K562 (cell line): ENCODE data around the gene DNAJC1. TPM values are rescaled to one million over a fixed set of nuclear protein-coding genes. Genes with fewer than 3 reads are reported as not detected.

Source experiments
- BRD9 ChIP-seq: fragments of 450-650 bp; IDR thresholded peaks from 2 replicates; pipeline ENCODE4 v1.6.1; 2018; ENCODE audit warnings: low read depth; ENCODE audit not compliant: partially characterized antibody
- DIDO1 ChIP-seq: fragments of 450-650 bp; IDR thresholded peaks from 2 replicates; pipeline ENCODE4 v1.6.1; 2016; ENCODE audit warnings: low read depth, missing biosample characterization, missing genetic modification characterization
- EGR1 ChIP-seq: fragments of 450-650 bp; conservative IDR thresholded peaks from 2 replicates; pipeline ENCODE4 v1.6.1; 2017; ENCODE audit warnings: mild to moderate bottlenecking
- FOSL1 ChIP-seq: fragments of 200-800 bp; sonication (Bioruptor generic); conservative IDR thresholded peaks from 2 replicates; pipeline ENCODE4 v1.6.1; 2016; ENCODE audit warnings: missing genetic modification characterization, missing compliant biosample characterization
- KDM4B ChIP-seq, 2 experiments: fragments of 450-650 bp in 1 of 2; sonication (generic) in 1 of 2; IDR thresholded peaks; 2 replicates each; pipeline ENCODE4 v1.6.1; 2016 to 2017; ENCODE audit warnings: borderline replicate concordance in 2 of 2, antibody characterized with exemption in 1 of 2, low read depth in 1 of 2, mild to moderate bottlenecking in 1 of 2
- KDM5B ChIP-seq: fragments of 200-600 bp; sonication (generic); IDR thresholded peaks from 2 replicates; pipeline ENCODE4 v1.6.1; 2012; ENCODE audit warnings: low read depth, mild to moderate bottlenecking, moderate library complexity, low read length, control low read depth, inconsistent platforms; ENCODE audit not compliant: insufficient replicate concordance
- MAFG ChIP-seq: fragments of 450-650 bp; conservative IDR thresholded peaks from 2 replicates; pipeline ENCODE4 v1.6.1; 2016; ENCODE audit warnings: missing genetic modification characterization, missing compliant biosample characterization
- NFATC3 ChIP-seq: fragments of 450-650 bp; IDR thresholded peaks from 2 replicates; pipeline ENCODE4 v1.6.1; 2017; ENCODE audit warnings: mild to moderate bottlenecking
- PRDM10 ChIP-seq: fragments of 450-650 bp; IDR thresholded peaks from 2 replicates; pipeline ENCODE4 v1.6.1; 2018; ENCODE audit not compliant: partially characterized antibody
- SMAD3 ChIP-seq: fragments of 450-650 bp; formaldehyde crosslinking; conservative IDR thresholded peaks from 2 replicates; pipeline ENCODE4 v1.4.0; 2020; ENCODE audit warnings: mild to moderate bottlenecking
- SNIP1 ChIP-seq: fragments of 450-650 bp; IDR thresholded peaks from 2 replicates; pipeline ENCODE4 v1.7.1; 2017; ENCODE audit warnings: low read depth, mild to moderate bottlenecking
- TARDBP ChIP-seq: fragments of 450-650 bp; IDR thresholded peaks from 2 replicates; pipeline ENCODE4 v1.6.1; 2016
- ZNF778 ChIP-seq: fragments of 450-650 bp; formaldehyde crosslinking; IDR thresholded peaks from 2 replicates; pipeline ENCODE4 v1.4.0; 2020; ENCODE audit warnings: mild to moderate bottlenecking, moderate library complexity
- ZSCAN32 ChIP-seq: fragments of 450-650 bp; formaldehyde crosslinking; IDR thresholded peaks from 2 replicates; pipeline ENCODE4 v1.4.0; 2020; ENCODE audit warnings: mild to moderate bottlenecking, moderate library complexity
- polyA plus RNA-seq, 8 experiments: library from polyadenylated mRNA; depleted of rRNA in 4 of 8; stranded (reverse) in 5 of 8; unstranded in 3 of 8; fragments of >200 nt; fragmentation: Nextera tagmentation in 2 of 8; fragmentation: Illumina TruSeq in 1 of 8; extraction: Ambion mirVana in 2 of 8; extraction: Trizol in 1 of 8; gene quantifications; 2 replicates each; pipeline versions ENCODE4 v1.2.1 to v1.2.3, GENCODE V29; 2011 to 2014; ENCODE audit warnings: inconsistent platforms in 1 of 8, missing spikeins in 1 of 8
- total RNA-seq, 7 experiments: library from RNA; depleted of rRNA in 6 of 7; stranded (reverse); fragments of >200 nt in 6 of 7; fragmentation: Illumina TruSeq in 2 of 7; extraction: Trizol in 2 of 7; gene quantifications; 2 replicates each; pipeline versions ENCODE4 v1.2.1 to v1.2.3, GENCODE V29; 2011 to 2021; ENCODE audit warnings: low replicate concordance in 1 of 7
- TF ChIP-seq, protein P1 (sequence below): sonication (generic); formaldehyde crosslinking; IDR thresholded peaks from 2 replicates; pipeline ENCODE4 v1.8.0; 2022; ENCODE audit warnings: mild to moderate bottlenecking, missing genetic modification reagents

The DNAJC1 gene
- total and polyA plus RNA-seq, 9 of the 15 experiments (the other 6 are each of a cell fraction or from before 2014, with no cell fraction given), result 5.4 to 77.6 (median 40.3) TPM

GRCh38 chr10:21811245-21811585 is 192.3 kb downstream of the DNAJC1 start (continued):
- no peak for TF ChIP-seq EGR1
- TF ChIP-seq, protein P1, sequence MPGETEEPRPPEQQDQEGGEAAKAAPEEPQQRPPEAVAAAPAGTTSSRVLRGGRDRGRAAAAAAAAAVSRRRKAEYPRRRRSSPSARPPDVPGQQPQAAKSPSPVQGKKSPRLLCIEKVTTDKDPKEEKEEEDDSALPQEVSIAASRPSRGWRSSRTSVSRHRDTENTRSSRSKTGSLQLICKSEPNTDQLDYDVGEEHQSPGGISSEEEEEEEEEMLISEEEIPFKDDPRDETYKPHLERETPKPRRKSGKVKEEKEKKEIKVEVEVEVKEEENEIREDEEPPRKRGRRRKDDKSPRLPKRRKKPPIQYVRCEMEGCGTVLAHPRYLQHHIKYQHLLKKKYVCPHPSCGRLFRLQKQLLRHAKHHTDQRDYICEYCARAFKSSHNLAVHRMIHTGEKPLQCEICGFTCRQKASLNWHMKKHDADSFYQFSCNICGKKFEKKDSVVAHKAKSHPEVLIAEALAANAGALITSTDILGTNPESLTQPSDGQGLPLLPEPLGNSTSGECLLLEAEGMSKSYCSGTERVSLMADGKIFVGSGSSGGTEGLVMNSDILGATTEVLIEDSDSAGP (CRISPR knock-in tag), result no peak
- no peak for TF ChIP-seq ZNF778 (CRISPR knock-in tag)
- no peak for TF ChIP-seq TARDBP
- no peak for TF ChIP-seq SMAD3 (CRISPR knock-in tag)
- TF ChIP-seq MAFG (tag), result no peak
- peak; percentile 59; the same call in 1 of the 2 replicates for TF ChIP-seq FOSL1 (tag)
- no peak for TF ChIP-seq ZSCAN32 (CRISPR knock-in tag)
- no peak for TF ChIP-seq NFATC3
- TF ChIP-seq SNIP1, result no peak
- TF ChIP-seq KDM4B (IDR thresholded peaks at IDR 0.05; ENCODE audit: borderline replicate concordance in 2 of 2, low read depth in 1 of 2), result no peak
- TF ChIP-seq DIDO1 (tag), result no peak
- TF ChIP-seq KDM5B, result no peak
- no peak for TF ChIP-seq PRDM10
- TF ChIP-seq BRD9, result no peak
